ENCODE data around the gene TIA1. TPM values are rescaled to one million over a fixed set of nuclear protein-coding genes. Genes with fewer than 3 reads are reported as not detected.
"Not testable (repeated sequence)": the region's sequence is repeated elsewhere in the genome, so short reads cannot be mapped to it uniquely, and the experiment has no call there.

The TIA1 gene
- 100 to 1,000 TPM; 132 to 229 (median 175) TPM for total RNA-seq

- DNase-seq: peak; percentile 97 to 100 (median 98)
- peak within 1 kb of the TSS; percentile 92 to 99 (median 94) for H3K27ac ChIP-seq
- H3K27me3 ChIP-seq: no peaks in the 10 kb centered on the region
- H3K36me3 ChIP-seq: no peaks in the 10 kb centered on the region
- peak within 1 kb of the TSS; percentile 66 to 96 (median 76) for H3K4me3 ChIP-seq
- peak; percentile 87 for TF ChIP-seq POLR2A (IDR thresholded peaks at IDR 0.05)
- no peak for TF ChIP-seq CTCF (IDR thresholded peaks at IDR 0.05)
- no peaks in the 10 kb centered on the region for H3K9me3 ChIP-seq
- peaks cover 0 to 20% (median 6%) of the 10 kb centered on the region in 4 donors for H3K4me1 ChIP-seq
These were observed at the start of gene TIA1 for GRCh38 chr2:70248181-70248847. TIA1 (minus strand) TSS chr2:70248628; CDS start chr2:70248430, 198 bp downstream.

GRCh38 chr2:70297828-70298227, 49.4 kb upstream of the TIA1 start:
- not testable (repeated sequence) for H3K9me3 ChIP-seq, H3K27me3 ChIP-seq, H3K27ac ChIP-seq, H3K4me1 ChIP-seq, DNase-seq, H3K4me3 ChIP-seq
- peaks cover 0 to 28% (median 0%) of the 10 kb centered on the region in 3 donors for H3K36me3 ChIP-seq

GRCh38 chr2:70283500-70284191, 35.2 kb upstream of the TIA1 start:
- Histone ChIP-seq H3K4me1 (no peaks in the 10 kb centered on the region), H3K9me3 (no peaks in the 10 kb centered on the region), H3K36me3 (peaks cover 0 to 85% (median 3%) of the 10 kb centered on the region in 3 donors), H3K27me3 (no peaks in the 10 kb centered on the region), H3K27ac (no peak overlapping the region), H3K4me3 (no peak overlapping the region)
- no peak for DNase-seq
- no peak for TF ChIP-seq CTCF (IDR thresholded peaks at IDR 0.05)
- no peak for TF ChIP-seq POLR2A (IDR thresholded peaks at IDR 0.05)

GRCh38 chr2:70282439-70282838, 34.0 kb upstream of the TIA1 start:
- no peak for TF ChIP-seq CTCF (IDR thresholded peaks at IDR 0.05)
- TF ChIP-seq POLR2A (IDR thresholded peaks at IDR 0.05): no peak
- no peak for DNase-seq
- Histone ChIP-seq H3K9me3 (no peaks in the 10 kb centered on the region), H3K4me3 (no peak overlapping the region), H3K4me1 (no peaks in the 10 kb centered on the region), H3K36me3 (peaks cover 0 to 82% (median 3%) of the 10 kb centered on the region in 3 donors), H3K27ac (no peak overlapping the region), H3K27me3 (no peaks in the 10 kb centered on the region)

GRCh38 chr2:70280242-70280798, 31.9 kb upstream of the TIA1 start:
- peaks cover 0 to 82% (median 3%) of the 10 kb centered on the region in 3 donors for H3K36me3 ChIP-seq
- H3K9me3 ChIP-seq: no peaks in the 10 kb centered on the region
- no peak for TF ChIP-seq CTCF (IDR thresholded peaks at IDR 0.05)
- TF ChIP-seq POLR2A (IDR thresholded peaks at IDR 0.05): no peak
- H3K27me3 ChIP-seq: no peaks in the 10 kb centered on the region
- H3K4me3 ChIP-seq: no peak overlapping the region
- no peak for DNase-seq
- H3K27ac ChIP-seq: no peak overlapping the region
- no peaks in the 10 kb centered on the region for H3K4me1 ChIP-seq

GRCh38 chr2:70270323-70270722, 21.9 kb upstream of the TIA1 start:
- H3K9me3 ChIP-seq: no peaks in the 10 kb centered on the region
- no peak for TF ChIP-seq POLR2A (IDR thresholded peaks at IDR 0.05)
- no peak for TF ChIP-seq CTCF (IDR thresholded peaks at IDR 0.05)
- no peak overlapping the region for H3K4me3 ChIP-seq
- peaks cover 0 to 25% (median 0%) of the 10 kb centered on the region in 3 donors for H3K36me3 ChIP-seq
- H3K4me1 ChIP-seq: no peaks in the 10 kb centered on the region
- H3K27me3 ChIP-seq: no peaks in the 10 kb centered on the region
- no peak overlapping the region for H3K27ac ChIP-seq
- DNase-seq: no peak

GRCh38 chr2:70269422-70270302, 21.2 kb upstream of the TIA1 start:
- DNase-seq, H3K4me3 ChIP-seq, H3K27me3 ChIP-seq, H3K9me3 ChIP-seq, H3K27ac ChIP-seq, H3K4me1 ChIP-seq: not testable (repeated sequence)
- peaks cover 0 to 26% (median 0%) of the 10 kb centered on the region in 3 donors for H3K36me3 ChIP-seq

- H3K27ac ChIP-seq, H3K4me3 ChIP-seq, H3K27me3 ChIP-seq, H3K4me1 ChIP-seq, DNase-seq, H3K9me3 ChIP-seq: not testable (repeated sequence)
- peaks cover 0 to 51% (median 0%) of the 10 kb centered on the region in 3 donors for H3K36me3 ChIP-seq
These were observed 18.5 kb upstream of the TIA1 start for GRCh38 chr2:70266925-70267324.
